CD4-positive, CD25-positive, alpha-beta regulatory T cell (primary cell): ENCODE results near the gene PABPN1L. TPM values are rescaled to one million over a fixed set of nuclear protein-coding genes. Genes with fewer than 3 reads are reported as not detected.

Experiments used
- ATAC-seq, 2 donors: fragments of 150-1000 bp; cut with Tn5 transposase; one replicate each; pipeline ENCODE4 v1.10.0; 2021; ENCODE audit warnings: low read depth in 2 of 2, moderate number of reproducible peaks in 2 of 2, moderate library complexity in 1 of 2
- DNase-seq, 3 donors: peaks; one replicate each; pipeline versions ENCODE4 v3.0.0 to v3.0.0-alpha.2; 2012 to 2022; ENCODE audit warnings: mixed read lengths in 1 of 3
- H3K27ac ChIP-seq: one replicate; pipeline ENCODE4 v1.7.0; 2013; ENCODE audit warnings: mild to moderate bottlenecking, low read length; ENCODE audit not compliant: insufficient read depth, poor library complexity, severe bottlenecking
- H3K27me3 ChIP-seq: one replicate; pipeline ENCODE4 v1.7.0; 2013; ENCODE audit warnings: low read length; ENCODE audit not compliant: control insufficient read depth, insufficient read depth
- H3K36me3 ChIP-seq: one replicate; pipeline ENCODE4 v1.7.0; 2013; ENCODE audit warnings: mild to moderate bottlenecking, low read length, moderate library complexity; ENCODE audit not compliant: control insufficient read depth, insufficient read depth
- H3K4me1 ChIP-seq: 2 replicates; pipeline ENCODE4 v1.7.0; 2013; ENCODE audit warnings: mild to moderate bottlenecking, low read length; ENCODE audit not compliant: insufficient read depth, control insufficient read depth, poor library complexity, severe bottlenecking
- H3K4me3 ChIP-seq: one replicate; pipeline ENCODE4 v1.7.0; 2013; ENCODE audit warnings: low read depth, mild to moderate bottlenecking, low read length, moderate library complexity
- H3K9me3 ChIP-seq, 2 experiments: 1 replicate in 1 of 2; 2 replicates in 1 of 2; pipeline ENCODE4 v1.7.0; 2013; ENCODE audit warnings: low read length in 2 of 2, mild to moderate bottlenecking in 1 of 2, moderate library complexity in 1 of 2; ENCODE audit not compliant: control insufficient read depth in 2 of 2
- H3K27ac Mint-ChIP-seq, 3 donors: one replicate each; pipeline ENCODE4 v1.8.0; 2020 to 2022; ENCODE audit warnings: mild to moderate bottlenecking in 3 of 3, mixed read lengths in 3 of 3, moderate library complexity in 2 of 3
- H3K27me3 Mint-ChIP-seq: one replicate; pipeline ENCODE4 v1.8.0; 2022; ENCODE audit warnings: mild to moderate bottlenecking, mixed read lengths
- H3K36me3 Mint-ChIP-seq: one replicate; pipeline ENCODE4 v1.8.0; 2020; ENCODE audit warnings: mixed read lengths
- H3K4me1 Mint-ChIP-seq, 4 donors: one replicate each; pipeline ENCODE4 v1.8.0; 2020 to 2022; ENCODE audit warnings: mixed read lengths in 4 of 4, mild to moderate bottlenecking in 1 of 4
- H3K4me3 Mint-ChIP-seq, 4 donors: one replicate each; pipeline ENCODE4 v1.8.0; 2020 to 2022; ENCODE audit warnings: mild to moderate bottlenecking in 4 of 4, mixed read lengths in 4 of 4, moderate library complexity in 3 of 4
- H3K9me3 Mint-ChIP-seq, 7 donors: one replicate each; pipeline ENCODE4 v1.8.0; 2020 to 2022; ENCODE audit warnings: mixed read lengths in 7 of 7, mild to moderate bottlenecking in 3 of 7, moderate library complexity in 2 of 7
- polyA plus RNA-seq, 4 donors: library from polyadenylated mRNA; unstranded; fragments of 300-500 nt; fragmentation: Illumina TruSeq; gene quantifications; one replicate each; pipeline ENCODE4 v1.2.3, GENCODE V29; 2021
- total RNA-seq: library from RNA; stranded (reverse); gene quantifications from one replicate; pipeline ENCODE4 v1.2.3, GENCODE V29; 2022

Gene PABPN1L
- total and polyA plus RNA-seq, 5 donors from 2014 or later: not detected

DNA sequence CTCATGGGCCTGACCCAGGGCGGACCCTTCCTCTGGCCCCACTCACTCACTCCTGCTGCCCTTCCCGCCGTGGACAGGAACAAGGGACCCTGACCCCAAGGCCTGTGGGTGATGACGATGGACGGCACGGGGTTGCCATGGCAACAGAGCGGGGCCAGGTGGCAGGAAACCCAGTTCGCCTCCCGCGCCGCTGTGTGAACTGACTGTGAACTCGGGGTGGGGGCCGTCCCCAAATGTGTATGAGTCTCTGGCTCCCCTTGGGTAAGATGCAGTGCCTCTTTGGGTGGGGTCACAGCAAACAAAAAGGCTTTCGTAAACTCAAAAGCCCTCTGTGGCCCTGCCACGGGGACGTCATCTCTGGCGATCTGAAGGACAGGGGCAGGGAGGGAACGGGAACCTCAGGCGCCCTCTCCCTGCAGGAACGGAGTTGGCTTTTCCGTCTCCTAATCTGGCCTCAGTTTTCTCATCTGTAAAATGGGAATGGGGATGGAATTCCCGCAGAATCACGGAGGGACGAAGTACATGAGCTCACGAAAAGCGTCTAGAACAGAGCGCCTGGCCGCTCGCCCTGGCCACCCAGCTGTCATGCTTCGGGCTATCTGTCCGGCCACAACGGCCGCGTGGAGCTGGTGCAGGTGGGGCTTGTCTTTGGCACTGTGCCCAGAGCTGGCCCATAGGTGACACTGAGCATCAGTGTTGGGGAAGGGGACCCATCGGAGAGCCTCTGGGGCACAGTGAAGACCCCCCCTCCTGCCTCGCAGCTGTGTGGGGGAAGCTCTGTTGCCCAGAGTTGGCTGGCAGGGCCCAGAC is 44.9 kb upstream of the PABPN1L start:
- H3K27me3 ChIP-seq: no peaks in the 10 kb centered on the region
- Mint-ChIP-seq H3K36me3 (no peaks in the 10 kb centered on the region), H3K27ac (peak overlapping the region in 1 of 3 donors; percentile 26), H3K4me1 (no peaks in the 10 kb centered on the region), H3K9me3 (no peaks in the 10 kb centered on the region), H3K4me3 (no peak overlapping the region), H3K27me3 (peaks cover 5% of the 10 kb centered on the region)
- no peaks in the 10 kb centered on the region for H3K4me1 ChIP-seq
- no peak overlapping the region for H3K4me3 ChIP-seq
- no peak for ATAC-seq
- H3K36me3 ChIP-seq: no peaks in the 10 kb centered on the region
- H3K27ac ChIP-seq: no peak overlapping the region
- no peak for DNase-seq
- H3K9me3 ChIP-seq: no peaks in the 10 kb centered on the region

DNA sequence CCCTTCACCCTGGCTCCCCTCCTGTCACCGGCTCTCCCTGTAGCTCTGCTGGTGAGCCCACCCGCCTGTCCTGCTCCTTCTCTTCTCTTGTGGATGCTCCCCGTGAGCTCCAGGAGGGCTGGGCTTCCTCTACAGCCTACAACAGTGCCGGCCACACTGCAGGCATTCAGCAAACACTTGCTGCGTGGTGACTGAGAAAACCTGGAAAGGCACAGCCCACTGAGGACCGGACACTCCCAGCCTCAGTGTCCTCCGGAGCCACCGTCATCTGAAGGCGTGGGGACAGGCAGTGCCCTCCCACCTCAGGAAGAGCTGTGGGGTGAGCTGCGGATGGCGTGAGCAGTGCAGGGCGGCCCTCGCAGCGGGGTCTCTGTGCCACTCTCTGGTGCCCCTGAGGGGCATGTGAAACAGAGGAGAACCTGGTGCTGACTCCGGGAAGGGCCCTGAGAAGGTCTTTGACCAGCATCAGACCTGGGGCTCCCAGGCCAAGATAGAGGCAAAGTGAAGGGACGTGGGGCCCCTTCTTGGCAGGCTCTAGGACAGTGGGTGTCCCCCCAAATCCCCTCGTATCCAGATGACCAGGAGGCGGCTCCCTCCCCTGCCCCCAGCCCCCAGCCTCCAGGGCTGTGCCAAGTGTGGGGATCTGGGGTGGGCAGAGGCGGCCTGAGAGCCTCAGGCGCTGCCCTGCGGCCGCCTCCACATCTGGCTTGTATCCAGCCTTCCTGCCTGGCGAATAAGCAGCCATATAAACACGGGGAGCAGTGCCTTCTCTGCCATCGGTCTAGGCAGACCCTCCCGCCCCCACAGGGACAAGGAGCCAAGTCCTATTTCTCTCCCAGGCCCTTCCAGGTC is 44.0 kb upstream of the PABPN1L start:
- H3K36me3 Mint-ChIP-seq: no peaks in the 10 kb centered on the region
- no peak overlapping the region for H3K4me3 ChIP-seq
- H3K4me1 ChIP-seq: no peaks in the 10 kb centered on the region
- peaks cover 5% of the 10 kb centered on the region for H3K27me3 Mint-ChIP-seq
- no peak overlapping the region for H3K4me3 Mint-ChIP-seq
- H3K27ac ChIP-seq: no peak overlapping the region
- H3K9me3 Mint-ChIP-seq: no peaks in the 10 kb centered on the region
- H3K27ac Mint-ChIP-seq: peak overlapping the region in 1 of 3 donors; percentile 26
- no peaks in the 10 kb centered on the region for H3K27me3 ChIP-seq
- ATAC-seq (no peak), DNase-seq (no peak)
- H3K9me3 ChIP-seq: no peaks in the 10 kb centered on the region
- no peaks in the 10 kb centered on the region for H3K4me1 Mint-ChIP-seq
- H3K36me3 ChIP-seq: no peaks in the 10 kb centered on the region

DNA sequence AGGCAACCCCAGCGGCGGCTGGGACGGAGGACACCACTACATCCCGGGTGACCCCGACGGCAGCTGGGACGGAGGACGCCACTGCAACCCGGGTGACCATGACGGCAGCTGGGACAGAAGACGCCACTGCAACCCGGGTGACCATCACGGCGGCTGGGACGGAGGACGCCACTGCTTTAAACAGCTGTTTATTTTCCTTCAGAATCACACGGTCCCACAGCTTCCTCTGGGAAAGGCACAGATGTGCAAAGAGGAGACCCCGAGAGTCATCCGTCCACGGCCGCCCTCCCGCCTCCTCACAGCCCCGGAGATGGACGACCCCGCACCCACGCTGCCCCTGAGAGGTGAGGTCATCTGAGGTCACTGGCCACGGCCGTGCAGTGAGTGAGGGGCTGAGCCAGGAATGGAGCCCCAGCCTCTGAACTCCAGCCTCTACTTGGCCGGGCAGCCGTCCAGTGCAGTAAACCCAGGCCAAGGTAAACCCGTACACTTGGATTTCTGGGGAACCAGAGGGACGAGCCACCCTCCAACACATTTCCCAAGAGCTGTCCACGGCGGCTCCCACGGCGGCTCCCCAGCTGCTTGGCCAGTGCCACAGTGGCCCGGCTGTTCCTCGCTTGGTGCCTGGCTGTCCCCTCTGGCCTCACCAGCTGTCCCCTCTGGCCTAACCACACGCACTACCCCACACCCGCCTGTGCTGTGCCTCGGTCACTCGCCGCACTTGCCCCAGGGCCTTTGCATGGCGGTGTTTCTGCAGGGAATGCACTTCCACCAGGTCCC is 43.2 kb upstream of the PABPN1L start:
- Histone ChIP-seq H3K36me3 (no peaks in the 10 kb centered on the region), H3K4me3 (no peak overlapping the region), H3K27me3 (no peaks in the 10 kb centered on the region), H3K9me3 (no peaks in the 10 kb centered on the region), H3K4me1 (no peaks in the 10 kb centered on the region), H3K27ac (no peak overlapping the region)
- no peak for ATAC-seq
- no peak for DNase-seq
- H3K4me1 Mint-ChIP-seq: no peaks in the 10 kb centered on the region
- no peak overlapping the region for H3K4me3 Mint-ChIP-seq
- no peaks in the 10 kb centered on the region for H3K36me3 Mint-ChIP-seq
- no peaks in the 10 kb centered on the region for H3K9me3 Mint-ChIP-seq
- peaks cover 5% of the 10 kb centered on the region for H3K27me3 Mint-ChIP-seq
- H3K27ac Mint-ChIP-seq: no peak overlapping the region

DNA sequence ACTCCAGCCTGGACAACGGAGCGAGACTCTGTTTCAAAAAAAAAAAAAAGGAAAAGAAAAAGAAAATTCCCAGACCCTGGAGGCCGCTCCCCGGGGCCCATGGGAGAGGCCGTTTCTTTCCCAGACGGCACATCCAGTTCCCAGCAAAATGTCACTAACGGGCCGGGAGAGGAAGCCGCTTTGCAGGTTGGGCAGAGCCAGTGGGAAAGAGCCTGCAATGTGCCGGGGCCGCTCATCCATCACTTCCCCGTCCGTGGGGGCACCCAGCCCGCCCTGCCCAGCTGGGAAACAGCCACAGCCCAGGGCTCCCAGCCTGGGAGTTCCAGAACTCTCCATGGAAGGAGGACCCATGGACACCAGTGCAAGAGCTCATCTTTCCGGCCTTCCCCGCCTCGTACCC is 41.8 kb upstream of the PABPN1L start:
- Mint-ChIP-seq H3K4me3 (no peak overlapping the region), H3K9me3 (no peaks in the 10 kb centered on the region), H3K27me3 (peaks cover 5% of the 10 kb centered on the region), H3K36me3 (no peaks in the 10 kb centered on the region), H3K27ac (no peak overlapping the region), H3K4me1 (no peaks in the 10 kb centered on the region)
- DNase-seq (no peak), ATAC-seq (no peak)
- no peaks in the 10 kb centered on the region for H3K4me1 ChIP-seq
- no peaks in the 10 kb centered on the region for H3K27me3 ChIP-seq
- H3K36me3 ChIP-seq: no peaks in the 10 kb centered on the region
- no peak overlapping the region for H3K27ac ChIP-seq
- no peak overlapping the region for H3K4me3 ChIP-seq
- no peaks in the 10 kb centered on the region for H3K9me3 ChIP-seq

DNA sequence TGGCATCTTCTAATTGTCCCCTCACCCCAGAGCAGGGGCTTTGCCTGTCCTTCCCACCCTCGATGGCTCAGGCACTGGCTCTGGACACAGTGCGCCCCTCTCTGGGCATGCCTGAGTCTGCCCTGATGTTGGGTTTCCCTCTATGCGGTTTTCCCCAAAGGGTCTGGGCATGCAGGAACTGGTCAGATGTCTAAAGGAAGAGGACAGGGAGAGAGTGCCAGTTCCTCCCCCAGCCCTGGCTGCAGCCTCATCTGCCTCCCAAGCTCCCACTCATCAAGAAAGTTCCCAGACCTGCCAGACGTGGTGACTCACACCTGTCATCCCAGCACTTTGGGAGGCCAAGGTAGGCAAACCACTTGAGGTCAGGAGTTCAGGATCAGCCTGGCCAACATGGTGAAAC is 41.3 kb upstream of the PABPN1L start:
- Mint-ChIP-seq H3K9me3 (no peaks in the 10 kb centered on the region), H3K4me3 (no peak overlapping the region), H3K36me3 (no peaks in the 10 kb centered on the region), H3K4me1 (no peaks in the 10 kb centered on the region), H3K27ac (no peak overlapping the region), H3K27me3 (peaks cover 5% of the 10 kb centered on the region)
- no peak overlapping the region for H3K27ac ChIP-seq
- no peak overlapping the region for H3K4me3 ChIP-seq
- ATAC-seq (no peak), DNase-seq (no peak)
- H3K27me3 ChIP-seq: no peaks in the 10 kb centered on the region
- H3K36me3 ChIP-seq: no peaks in the 10 kb centered on the region
- H3K9me3 ChIP-seq: no peaks in the 10 kb centered on the region
- H3K4me1 ChIP-seq: no peaks in the 10 kb centered on the region

DNA sequence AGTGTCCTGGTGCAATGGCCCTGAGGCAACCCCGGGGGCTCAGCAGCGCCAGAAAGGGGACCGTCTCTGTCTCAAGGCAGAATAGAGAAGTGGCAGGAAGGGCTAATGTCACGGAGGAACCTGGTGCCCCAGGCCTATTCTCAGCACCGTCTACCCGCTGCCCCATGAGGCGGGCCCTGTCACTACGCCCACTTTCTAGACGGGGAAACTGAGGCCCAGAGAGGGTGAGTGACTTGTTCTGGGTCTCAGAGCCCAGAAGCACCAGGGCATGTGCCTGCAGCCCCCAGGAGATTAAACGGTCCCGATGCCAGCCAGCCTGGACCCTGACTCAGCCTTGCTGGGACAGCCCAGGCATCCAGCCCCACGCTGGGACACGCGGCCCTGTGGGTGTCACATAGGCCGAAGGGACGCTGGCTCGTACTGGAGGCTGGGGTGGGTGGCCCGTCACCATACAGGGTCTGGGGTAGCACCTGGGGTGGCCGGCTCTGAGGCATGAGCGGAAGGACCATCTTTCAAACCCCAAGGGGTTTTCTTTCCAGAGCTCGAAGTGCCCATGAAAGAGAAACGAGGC is 40.2 kb upstream of the PABPN1L start:
- Histone ChIP-seq H3K4me3 (no peak overlapping the region), H3K4me1 (no peaks in the 10 kb centered on the region), H3K27ac (no peak overlapping the region), H3K9me3 (no peaks in the 10 kb centered on the region), H3K27me3 (no peaks in the 10 kb centered on the region), H3K36me3 (no peaks in the 10 kb centered on the region)
- no peak overlapping the region for H3K27ac Mint-ChIP-seq
- no peak for DNase-seq
- H3K9me3 Mint-ChIP-seq: no peaks in the 10 kb centered on the region
- H3K4me1 Mint-ChIP-seq: no peaks in the 10 kb centered on the region
- H3K36me3 Mint-ChIP-seq: no peaks in the 10 kb centered on the region
- H3K27me3 Mint-ChIP-seq: peaks cover 5% of the 10 kb centered on the region
- no peak overlapping the region for H3K4me3 Mint-ChIP-seq
- no peak for ATAC-seq

DNA sequence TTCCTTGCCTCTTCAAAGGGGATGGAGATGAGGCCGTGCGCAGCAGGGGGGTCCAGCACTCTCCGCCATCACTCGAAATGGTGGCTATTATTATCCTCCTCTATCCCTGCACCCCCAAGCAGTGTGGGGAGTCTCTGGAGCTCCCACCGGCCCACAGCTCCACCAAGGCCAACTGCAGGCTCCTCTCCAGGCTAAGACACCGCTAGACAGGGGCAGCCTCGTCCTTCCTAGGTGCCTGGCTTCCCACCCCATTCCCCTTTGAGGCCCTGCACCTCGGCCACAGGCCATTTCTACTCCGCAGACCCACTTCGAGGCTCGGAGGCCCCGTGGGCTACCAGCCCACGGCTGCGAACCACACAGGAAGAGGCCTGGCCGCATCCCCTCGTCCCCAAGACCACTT is 39.6 kb upstream of the PABPN1L start:
- no peaks in the 10 kb centered on the region for H3K27me3 ChIP-seq
- DNase-seq (no peak), ATAC-seq (no peak)
- H3K27ac Mint-ChIP-seq: no peak overlapping the region
- no peaks in the 10 kb centered on the region for H3K9me3 ChIP-seq
- peaks cover 5% of the 10 kb centered on the region for H3K27me3 Mint-ChIP-seq
- H3K4me1 Mint-ChIP-seq: no peaks in the 10 kb centered on the region
- no peaks in the 10 kb centered on the region for H3K9me3 Mint-ChIP-seq
- no peaks in the 10 kb centered on the region for H3K36me3 Mint-ChIP-seq
- H3K4me3 Mint-ChIP-seq: no peak overlapping the region
- no peaks in the 10 kb centered on the region for H3K4me1 ChIP-seq
- H3K36me3 ChIP-seq: no peaks in the 10 kb centered on the region
- no peak overlapping the region for H3K27ac ChIP-seq
- H3K4me3 ChIP-seq: no peak overlapping the region
